Hepatocyte (in vitro differentiated cells): ENCODE results near the gene FNDC7. TPM values are rescaled to one million over a fixed set of nuclear protein-coding genes. Genes with fewer than 3 reads are reported as not detected.
"Not testable (repeated sequence)": the region's sequence is repeated elsewhere in the genome, so short reads cannot be mapped to it uniquely, and the experiment has no call there.

Experiments used
- DNase-seq: peaks from one replicate; pipeline ENCODE4 v3.0.0-alpha.2; 2016; ENCODE audit warnings: low spot score
- H2AFZ ChIP-seq: fragments of 200-600 bp; sonication (generic); 2 replicates; pipeline ENCODE4 v1.6.0; 2016; ENCODE audit warnings: antibody characterized with exemption, mild to moderate bottlenecking
- H3K27ac ChIP-seq: fragments of 200-600 bp; sonication (generic); 2 replicates; pipeline ENCODE4 v1.5.1; 2016; ENCODE audit warnings: mild to moderate bottlenecking
- H3K27me3 ChIP-seq: fragments of 200-600 bp; sonication (generic); 2 replicates; pipeline ENCODE4 v1.6.1; 2016
- H3K36me3 ChIP-seq: fragments of 200-600 bp; sonication (generic); replicated peaks from 2 replicates; pipeline ENCODE4 v1.5.1; 2016; ENCODE audit warnings: low read depth; ENCODE audit not compliant: insufficient read depth
- H3K4me1 ChIP-seq: fragments of 200-600 bp; sonication (generic); 2 replicates; pipeline ENCODE4 v1.5.1; 2016; ENCODE audit warnings: mild to moderate bottlenecking, moderate library complexity; ENCODE audit not compliant: insufficient read depth
- H3K4me2 ChIP-seq: fragments of 200-600 bp; sonication (generic); 2 replicates; pipeline ENCODE4 v1.6.0; 2016
- H3K4me3 ChIP-seq: fragments of 200-600 bp; sonication (generic); 2 replicates; pipeline ENCODE4 v1.5.1; 2016; ENCODE audit warnings: mild to moderate bottlenecking
- H3K79me2 ChIP-seq: fragments of 200-600 bp; sonication (generic); 2 replicates; pipeline ENCODE4 v1.6.0; 2017; ENCODE audit warnings: mild to moderate bottlenecking
- H3K9me2 ChIP-seq: fragments of 200-600 bp; sonication (generic); replicated peaks from 2 replicates; pipeline ENCODE4 v1.6.0; 2017; ENCODE audit warnings: mild to moderate bottlenecking; ENCODE audit not compliant: insufficient read depth
- H3K9me3 ChIP-seq: fragments of 200-600 bp; sonication (generic); 2 replicates; pipeline ENCODE4 v1.5.1; 2016; ENCODE audit warnings: low read depth, mild to moderate bottlenecking
- H4K20me1 ChIP-seq: fragments of 200-600 bp; sonication (generic); 2 replicates; pipeline ENCODE4 v1.6.0; 2016; ENCODE audit warnings: mild to moderate bottlenecking; ENCODE audit not compliant: insufficient read depth, poor library complexity, severe bottlenecking
- EZH2 ChIP-seq: fragments of 200-600 bp; sonication (generic); IDR thresholded peaks from 2 replicates; pipeline ENCODE4 v1.6.1; 2016; ENCODE audit warnings: antibody characterized with exemption, mild to moderate bottlenecking, borderline replicate concordance
- EZH2phosphoT487 ChIP-seq: fragments of 200-600 bp; sonication (generic); IDR thresholded peaks from one replicate; pipeline ENCODE4 v1.6.1; 2018; ENCODE audit warnings: antibody characterized with exemption, mild to moderate bottlenecking, low read depth, moderate library complexity; ENCODE audit not compliant: unreplicated experiment, severe bottlenecking
- WGBS: methylation state at CpG from one replicate; pipeline ENCODE4 v1.1.6; 2016; ENCODE audit warnings: low lambda C conversion rate; ENCODE audit errors: missing lambda C conversion rate; 5-methylcytosine and 5-hydroxymethylcytosine counted together
- polyA plus RNA-seq: library from polyadenylated mRNA; unstranded; fragments of >200 nt; fragmentation: Nextera tagmentation; extraction: Ambion mirVana; gene quantifications from 2 replicates; pipeline ENCODE4 v1.2.1, GENCODE V29; 2016
- total RNA-seq: library from RNA; depleted of rRNA; stranded (reverse); fragments of >200 nt; gene quantifications from 2 replicates; pipeline ENCODE4 v1.2.3, GENCODE V29; 2014
- TF ChIP-seq, protein P1 (sequence below): fragments of 200-600 bp; sonication (generic); IDR thresholded peaks from 2 replicates; pipeline ENCODE4 v1.5.1; 2016; ENCODE audit warnings: antibody characterized with exemption, mild to moderate bottlenecking; ENCODE audit not compliant: poor library complexity

The FNDC7 gene
- total and polyA plus RNA-seq, 2 experiments from 2014 or later = not detected

DNA sequence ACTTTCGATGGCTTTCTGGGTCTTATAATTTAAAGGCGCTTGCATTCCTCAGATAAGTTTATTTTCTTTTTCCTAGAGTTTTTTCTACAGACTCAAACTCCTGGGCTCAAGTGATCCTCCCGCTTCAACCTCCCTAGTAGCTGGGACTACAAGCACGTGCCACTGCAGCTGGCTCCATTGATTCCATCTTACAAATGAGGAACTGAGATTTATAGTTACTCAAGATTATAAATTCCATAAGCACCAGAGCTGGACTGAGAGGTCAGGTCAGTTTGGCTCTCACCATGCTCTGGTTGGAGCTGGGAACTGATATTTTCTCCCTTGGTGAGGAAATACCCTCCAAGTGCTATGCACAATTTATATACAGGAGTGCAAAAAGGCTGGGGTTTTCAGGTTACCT is 34.0 kb upstream of the FNDC7 start:
- no peaks in the 10 kb centered on the region for H3K4me1 ChIP-seq
- no peaks in the 10 kb centered on the region for H4K20me1 ChIP-seq
- H3K9me2 ChIP-seq = no peaks in the 10 kb centered on the region
- H3K4me3 ChIP-seq = no peak overlapping the region
- H3K27ac ChIP-seq = no peak overlapping the region
- H3K36me3 ChIP-seq = no peaks in the 10 kb centered on the region
- H3K9me3 ChIP-seq = no peaks in the 10 kb centered on the region
- TF ChIP-seq EZH2phosphoT487 = no peak
- no peak overlapping the region for H3K4me2 ChIP-seq
- WGBS = 84% methylated on average over 4 of the region's 4 CpGs
- H3K79me2 ChIP-seq = no peaks in the 10 kb centered on the region
- no peak for DNase-seq
- H2AFZ ChIP-seq = no peak overlapping the region
- H3K27me3 ChIP-seq = no peaks in the 10 kb centered on the region

DNA sequence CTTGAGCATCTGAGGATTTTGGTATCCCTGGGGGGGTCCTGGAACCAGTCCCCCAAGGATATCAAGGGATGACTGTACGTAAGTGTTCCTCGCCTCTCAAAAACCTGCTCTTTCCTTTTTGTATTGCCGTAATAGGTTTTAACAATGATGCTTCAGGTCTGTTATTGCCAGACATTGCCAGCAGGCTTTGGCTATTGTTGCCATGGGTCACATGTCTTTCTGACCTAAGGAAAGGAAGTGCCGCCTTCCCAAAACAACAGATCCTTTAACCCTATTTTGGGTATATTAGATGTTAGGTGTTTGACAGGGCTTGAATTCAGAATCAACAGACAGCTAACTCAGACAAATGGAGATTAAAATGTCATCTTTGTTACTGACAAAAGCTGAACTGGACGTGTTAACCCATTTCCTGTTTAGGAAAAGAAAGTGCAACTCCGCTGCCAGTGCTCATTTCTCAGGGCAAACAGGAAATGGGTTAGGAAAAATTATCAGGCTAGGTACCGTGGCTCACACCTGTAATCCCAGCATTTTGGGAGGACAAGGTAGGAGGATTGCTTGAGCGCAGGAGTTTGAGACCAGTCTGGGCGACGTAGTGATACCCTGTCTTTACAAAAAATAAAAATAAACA is 33.0 kb upstream of the FNDC7 start:
- no peak for TF ChIP-seq EZH2
- no peak for TF ChIP-seq EZH2phosphoT487
- TF ChIP-seq, protein P1, sequence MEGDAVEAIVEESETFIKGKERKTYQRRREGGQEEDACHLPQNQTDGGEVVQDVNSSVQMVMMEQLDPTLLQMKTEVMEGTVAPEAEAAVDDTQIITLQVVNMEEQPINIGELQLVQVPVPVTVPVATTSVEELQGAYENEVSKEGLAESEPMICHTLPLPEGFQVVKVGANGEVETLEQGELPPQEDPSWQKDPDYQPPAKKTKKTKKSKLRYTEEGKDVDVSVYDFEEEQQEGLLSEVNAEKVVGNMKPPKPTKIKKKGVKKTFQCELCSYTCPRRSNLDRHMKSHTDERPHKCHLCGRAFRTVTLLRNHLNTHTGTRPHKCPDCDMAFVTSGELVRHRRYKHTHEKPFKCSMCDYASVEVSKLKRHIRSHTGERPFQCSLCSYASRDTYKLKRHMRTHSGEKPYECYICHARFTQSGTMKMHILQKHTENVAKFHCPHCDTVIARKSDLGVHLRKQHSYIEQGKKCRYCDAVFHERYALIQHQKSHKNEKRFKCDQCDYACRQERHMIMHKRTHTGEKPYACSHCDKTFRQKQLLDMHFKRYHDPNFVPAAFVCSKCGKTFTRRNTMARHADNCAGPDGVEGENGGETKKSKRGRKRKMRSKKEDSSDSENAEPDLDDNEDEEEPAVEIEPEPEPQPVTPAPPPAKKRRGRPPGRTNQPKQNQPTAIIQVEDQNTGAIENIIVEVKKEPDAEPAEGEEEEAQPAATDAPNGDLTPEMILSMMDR = no peak
- H2AFZ ChIP-seq = no peak overlapping the region
- no peaks in the 10 kb centered on the region for H3K9me2 ChIP-seq
- no peaks in the 10 kb centered on the region for H3K27me3 ChIP-seq
- no peaks in the 10 kb centered on the region for H3K9me3 ChIP-seq
- no peak overlapping the region for H3K27ac ChIP-seq
- H3K4me3 ChIP-seq = no peak overlapping the region
- WGBS = 88% methylated on average over 10 of the region's 10 CpGs
- H3K4me1 ChIP-seq = no peaks in the 10 kb centered on the region
- H3K79me2 ChIP-seq = no peaks in the 10 kb centered on the region
- H4K20me1 ChIP-seq = no peaks in the 10 kb centered on the region
- no peak overlapping the region for H3K4me2 ChIP-seq
- DNase-seq = no peak
- no peaks in the 10 kb centered on the region for H3K36me3 ChIP-seq

DNA sequence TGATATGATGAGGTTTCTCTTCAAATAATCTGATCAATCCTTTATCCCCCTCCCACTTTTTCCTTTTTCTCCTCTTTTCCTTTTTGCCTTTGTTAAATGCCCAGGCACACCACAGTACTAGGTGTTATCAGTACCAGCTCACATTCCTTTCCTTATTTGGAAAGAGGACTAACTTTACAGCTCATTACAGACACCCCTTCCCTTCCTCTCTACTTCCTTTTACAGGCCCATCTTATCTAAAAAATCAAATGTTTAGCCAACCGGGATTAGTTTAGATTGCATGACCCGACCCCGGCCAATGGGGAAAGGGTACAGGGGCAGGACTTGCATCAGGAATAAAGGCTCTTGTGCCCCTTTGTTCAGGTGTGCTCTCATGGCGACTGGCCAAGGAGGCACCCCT is 31.0 kb upstream of the FNDC7 start:
- not testable (repeated sequence) for H3K27me3 ChIP-seq, H4K20me1 ChIP-seq, H3K9me2 ChIP-seq, H3K9me3 ChIP-seq, H3K79me2 ChIP-seq, H3K4me1 ChIP-seq, H3K36me3 ChIP-seq, DNase-seq, H3K4me2 ChIP-seq, H3K27ac ChIP-seq, H2AFZ ChIP-seq, H3K4me3 ChIP-seq
- WGBS = 41% methylated on average over 4 of the region's 4 CpGs

DNA sequence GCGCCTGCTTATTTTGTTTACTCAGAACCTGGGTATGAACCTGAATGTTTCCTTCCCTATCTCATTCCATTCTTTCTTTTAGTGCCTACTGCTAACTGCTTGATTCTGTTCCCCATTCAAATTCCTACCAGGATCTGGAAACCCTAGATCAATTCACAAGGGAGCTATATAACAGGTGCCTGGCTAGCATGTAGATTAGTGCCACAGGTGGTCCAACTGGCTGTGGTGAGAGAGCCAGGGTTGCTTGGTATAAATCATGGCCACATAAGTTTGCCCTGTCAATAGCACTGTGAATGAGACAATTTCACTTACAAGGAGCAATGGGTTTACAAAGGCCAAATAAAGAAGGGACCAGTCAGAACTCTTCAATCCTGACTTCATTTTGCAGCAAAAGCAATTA is 27.2 kb upstream of the FNDC7 start:
- H4K20me1 ChIP-seq = no peaks in the 10 kb centered on the region
- H3K27ac ChIP-seq = no peak overlapping the region
- 79% methylated on average over 1 of the region's 1 CpG for WGBS
- no peak for DNase-seq
- H3K4me3 ChIP-seq = no peak overlapping the region
- TF ChIP-seq EZH2 = no peak
- no peak for TF ChIP-seq EZH2phosphoT487
- no peaks in the 10 kb centered on the region for H3K36me3 ChIP-seq
- no peak overlapping the region for H2AFZ ChIP-seq
- H3K4me1 ChIP-seq = no peaks in the 10 kb centered on the region
- no peak overlapping the region for H3K4me2 ChIP-seq
- peaks cover 2% of the 10 kb centered on the region for H3K79me2 ChIP-seq
- no peaks in the 10 kb centered on the region for H3K9me2 ChIP-seq
- no peaks in the 10 kb centered on the region for H3K27me3 ChIP-seq
- H3K9me3 ChIP-seq = no peaks in the 10 kb centered on the region

DNA sequence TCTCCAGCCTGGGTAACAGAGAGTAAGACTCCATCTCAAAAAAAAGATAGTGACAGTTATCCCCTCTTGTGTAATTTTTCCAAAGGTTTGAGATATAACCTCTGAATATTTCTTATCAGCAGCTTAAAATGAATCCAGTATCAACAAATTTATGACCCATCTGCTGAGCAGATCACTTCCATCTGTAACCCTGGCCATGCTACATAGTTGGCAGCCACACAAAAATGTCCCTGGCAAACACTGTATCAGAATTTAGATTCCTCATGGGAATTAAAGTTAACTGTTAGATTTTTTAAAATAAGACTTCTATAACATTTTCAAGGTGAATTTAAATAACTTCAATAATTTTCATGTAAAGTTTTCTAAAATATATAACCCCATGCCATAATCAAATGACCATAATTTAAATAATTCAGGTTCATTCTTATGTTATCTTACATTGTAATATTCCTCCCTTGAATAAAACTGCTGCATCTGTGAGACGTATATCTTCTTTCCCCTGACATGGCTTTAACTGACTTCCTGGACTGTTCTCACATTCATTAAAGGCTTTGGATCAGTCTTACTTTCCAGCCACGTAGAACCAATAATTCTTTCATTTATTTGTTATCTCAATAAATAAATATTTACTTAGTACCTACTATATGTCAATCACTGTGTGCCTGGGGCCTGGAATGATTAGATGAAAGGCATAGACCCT is 25.9 kb upstream of the FNDC7 start:
- 31% methylated on average over 2 of the region's 2 CpGs for WGBS
- Histone ChIP-seq H3K36me3 (no peaks in the 10 kb centered on the region), H3K9me2 (no peaks in the 10 kb centered on the region), H3K4me2 (no peak overlapping the region), H3K79me2 (peaks cover 12% of the 10 kb centered on the region), H2AFZ (no peak overlapping the region), H3K4me3 (no peak overlapping the region), H3K27ac (no peak overlapping the region), H3K9me3 (no peaks in the 10 kb centered on the region), H3K4me1 (peaks cover 7% of the 10 kb centered on the region), H4K20me1 (no peaks in the 10 kb centered on the region), H3K27me3 (no peaks in the 10 kb centered on the region)
- TF ChIP-seq, protein P1 = no peak
- TF ChIP-seq EZH2 (no peak), EZH2phosphoT487 (no peak)
- no peak for DNase-seq
